ENCODE data around the gene C12orf57.

C12orf57 gene

GRCh38 chr12:6959058-6959804 is 15.4 kb downstream of the C12orf57 start:
- TF ChIP-seq CTCF (IDR thresholded peaks at IDR 0.05; ENCODE audit: control insufficient read depth, extremely low read depth, insufficient read depth), result no peak
- H3K4me3 ChIP-seq (ENCODE audit: low read depth, low read length), result no peak overlapping the region
- DNase-seq (ENCODE audit: low read depth), result no peak

GRCh38 chr12:6959805-6960592 is 16.2 kb downstream of the C12orf57 start:
- H3K4me3 ChIP-seq (ENCODE audit: low read depth, low read length), result no peak overlapping the region
- TF ChIP-seq CTCF (IDR thresholded peaks at IDR 0.05; ENCODE audit: control insufficient read depth, extremely low read depth, insufficient read depth), result no peak
- DNase-seq (ENCODE audit: low read depth), result no peak

- no peak for DNase-seq (ENCODE audit: low read depth)
These were observed 16.9 kb downstream of the C12orf57 start for GRCh38 chr12:6960593-6961277.

GRCh38 chr12:6961278-6961694 is 17.5 kb downstream of the C12orf57 start:
- peak overlapping the region; percentile 84 for H3K4me3 ChIP-seq (ENCODE audit: low read depth, low read length)
- DNase-seq (ENCODE audit: low read depth), result no peak
- peak; percentile 14; the same call in 1 of the 2 replicates for TF ChIP-seq CTCF (IDR thresholded peaks at IDR 0.05; ENCODE audit: control insufficient read depth, extremely low read depth, insufficient read depth)

More at GRCh38 chr12:6960593-6961277, 16.9 kb downstream of the C12orf57 start:
- H3K4me3 ChIP-seq (ENCODE audit: low read depth, low read length), result no peak overlapping the region
- peak; percentile 35; the same call in 1 of the 2 replicates for TF ChIP-seq CTCF (IDR thresholded peaks at IDR 0.05; ENCODE audit: control insufficient read depth, extremely low read depth, insufficient read depth)

GRCh38 chr12:6961695-6962284 is 18.0 kb downstream of the C12orf57 start:
- TF ChIP-seq CTCF (IDR thresholded peaks at IDR 0.05; ENCODE audit: control insufficient read depth, extremely low read depth, insufficient read depth), result peak; percentile 44
- DNase-seq (ENCODE audit: low read depth), result peak; percentile 64
- H3K4me3 ChIP-seq (ENCODE audit: low read depth, low read length), result peak overlapping the region; percentile 84

GRCh38 chr12:6962285-6963015 is 18.6 kb downstream of the C12orf57 start:
- H3K4me3 ChIP-seq (ENCODE audit: low read depth, low read length), result peak overlapping the region; percentile 84
- DNase-seq (ENCODE audit: low read depth), result peak; percentile 79
- TF ChIP-seq CTCF (IDR thresholded peaks at IDR 0.05; ENCODE audit: control insufficient read depth, extremely low read depth, insufficient read depth), result no peak
